Measurements from ENCODE around the gene CTNNA3. TPM values are rescaled to one million over a fixed set of nuclear protein-coding genes. Genes with fewer than 3 reads are reported as not detected.

Gene CTNNA3
- 1 to 10 TPM; 1.4 to 2.4 TPM for total RNA-seq
- polyA plus RNA-seq: 1 to 10 TPM in 1 of 2 donors, under 1 TPM in 1; 0.16 to 1.3 TPM

DNA sequence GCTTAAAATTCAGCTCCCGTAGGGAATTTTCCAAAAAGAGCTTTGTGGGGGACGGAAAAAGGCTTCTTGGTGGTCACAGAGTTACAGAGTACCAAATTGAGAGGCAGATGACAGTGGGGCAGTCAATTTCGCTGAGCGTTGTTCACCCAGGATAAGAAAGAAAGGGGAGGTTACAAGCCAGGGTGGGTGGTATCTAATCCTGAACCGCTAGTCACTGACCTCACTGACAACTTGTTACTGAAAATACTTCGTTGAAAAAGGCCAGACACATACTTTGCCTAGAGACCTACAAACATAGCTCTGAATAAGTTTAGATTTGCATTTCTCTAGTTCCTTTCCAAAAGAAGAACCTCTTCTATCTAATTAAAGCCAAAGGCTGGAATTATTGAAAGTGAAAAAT is at the start of gene CTNNA3:
TSS of gene CTNNA3 (minus strand) at position 167 of the 400 bp plus-strand sequence.
- TF ChIP-seq ATF3 (IDR thresholded peaks at IDR 0.05) (no peak), NR2F2 (IDR thresholded peaks at IDR 0.05) (no peak), FOXA1 (IDR thresholded peaks at IDR 0.05) (no peak), CTCF (IDR thresholded peaks at IDR 0.05; ENCODE audit: low read depth, low read length, missing input control) (no peak), MAX (IDR thresholded peaks at IDR 0.05) (no peak), HNF4G (IDR thresholded peaks at IDR 0.05) (no peak), RXRA (IDR thresholded peaks at IDR 0.05) (no peak), JUND (IDR thresholded peaks at IDR 0.05) (no peak), GABPA (IDR thresholded peaks at IDR 0.05 in 1 of 2, conservative IDR thresholded peaks at IDR 0.05 in 1 of 2) (no peak)
- TF ChIP-seq, protein P1, sequence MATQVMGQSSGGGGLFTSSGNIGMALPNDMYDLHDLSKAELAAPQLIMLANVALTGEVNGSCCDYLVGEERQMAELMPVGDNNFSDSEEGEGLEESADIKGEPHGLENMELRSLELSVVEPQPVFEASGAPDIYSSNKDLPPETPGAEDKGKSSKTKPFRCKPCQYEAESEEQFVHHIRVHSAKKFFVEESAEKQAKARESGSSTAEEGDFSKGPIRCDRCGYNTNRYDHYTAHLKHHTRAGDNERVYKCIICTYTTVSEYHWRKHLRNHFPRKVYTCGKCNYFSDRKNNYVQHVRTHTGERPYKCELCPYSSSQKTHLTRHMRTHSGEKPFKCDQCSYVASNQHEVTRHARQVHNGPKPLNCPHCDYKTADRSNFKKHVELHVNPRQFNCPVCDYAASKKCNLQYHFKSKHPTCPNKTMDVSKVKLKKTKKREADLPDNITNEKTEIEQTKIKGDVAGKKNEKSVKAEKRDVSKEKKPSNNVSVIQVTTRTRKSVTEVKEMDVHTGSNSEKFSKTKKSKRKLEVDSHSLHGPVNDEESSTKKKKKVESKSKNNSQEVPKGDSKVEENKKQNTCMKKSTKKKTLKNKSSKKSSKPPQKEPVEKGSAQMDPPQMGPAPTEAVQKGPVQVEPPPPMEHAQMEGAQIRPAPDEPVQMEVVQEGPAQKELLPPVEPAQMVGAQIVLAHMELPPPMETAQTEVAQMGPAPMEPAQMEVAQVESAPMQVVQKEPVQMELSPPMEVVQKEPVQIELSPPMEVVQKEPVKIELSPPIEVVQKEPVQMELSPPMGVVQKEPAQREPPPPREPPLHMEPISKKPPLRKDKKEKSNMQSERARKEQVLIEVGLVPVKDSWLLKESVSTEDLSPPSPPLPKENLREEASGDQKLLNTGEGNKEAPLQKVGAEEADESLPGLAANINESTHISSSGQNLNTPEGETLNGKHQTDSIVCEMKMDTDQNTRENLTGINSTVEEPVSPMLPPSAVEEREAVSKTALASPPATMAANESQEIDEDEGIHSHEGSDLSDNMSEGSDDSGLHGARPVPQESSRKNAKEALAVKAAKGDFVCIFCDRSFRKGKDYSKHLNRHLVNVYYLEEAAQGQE (IDR thresholded peaks at IDR 0.05): no peak
- TF ChIP-seq, protein P2, sequence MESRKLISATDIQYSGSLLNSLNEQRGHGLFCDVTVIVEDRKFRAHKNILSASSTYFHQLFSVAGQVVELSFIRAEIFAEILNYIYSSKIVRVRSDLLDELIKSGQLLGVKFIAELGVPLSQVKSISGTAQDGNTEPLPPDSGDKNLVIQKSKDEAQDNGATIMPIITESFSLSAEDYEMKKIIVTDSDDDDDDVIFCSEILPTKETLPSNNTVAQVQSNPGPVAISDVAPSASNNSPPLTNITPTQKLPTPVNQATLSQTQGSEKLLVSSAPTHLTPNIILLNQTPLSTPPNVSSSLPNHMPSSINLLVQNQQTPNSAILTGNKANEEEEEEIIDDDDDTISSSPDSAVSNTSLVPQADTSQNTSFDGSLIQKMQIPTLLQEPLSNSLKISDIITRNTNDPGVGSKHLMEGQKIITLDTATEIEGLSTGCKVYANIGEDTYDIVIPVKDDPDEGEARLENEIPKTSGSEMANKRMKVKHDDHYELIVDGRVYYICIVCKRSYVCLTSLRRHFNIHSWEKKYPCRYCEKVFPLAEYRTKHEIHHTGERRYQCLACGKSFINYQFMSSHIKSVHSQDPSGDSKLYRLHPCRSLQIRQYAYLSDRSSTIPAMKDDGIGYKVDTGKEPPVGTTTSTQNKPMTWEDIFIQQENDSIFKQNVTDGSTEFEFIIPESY (IDR thresholded peaks at IDR 0.05): no peak
- H3K4me3 ChIP-seq (ENCODE audit: low read depth in 1 of 3, low read length in 3 of 3): peak within 1 kb of the TSS in 1 of 3 donors; percentile 14
- no peak within 1 kb of the TSS for H3K27ac ChIP-seq (ENCODE audit: low read depth in 1 of 2, low read length in 2 of 2)
- DNase-seq (ENCODE audit: low spot score): no peak
- peaks cover 0 to 6% (median 0%) of the 10 kb centered on the region in 4 donors for H3K27me3 ChIP-seq (ENCODE audit: control insufficient read depth in 4 of 4, insufficient read depth in 4 of 4, low read length in 3 of 4)
- H3K36me3 ChIP-seq (ENCODE audit: control insufficient read depth in 4 of 4, insufficient read depth in 3 of 4, low read depth in 1 of 4, low read length in 3 of 4): no peaks in the 10 kb centered on the region
- no peak within 1 kb of the TSS for H3K9ac ChIP-seq (ENCODE audit: low read depth in 1 of 2, low read length in 2 of 2)
- no peaks in the 10 kb centered on the region for H3K9me3 ChIP-seq (ENCODE audit: control insufficient read depth in 4 of 4, low read length in 3 of 4)
- WGBS: 45% methylated on average over 6 of the region's 6 CpGs
- no peaks in the 10 kb centered on the region for H3K4me1 ChIP-seq (ENCODE audit: control insufficient read depth in 4 of 4, insufficient read depth in 4 of 4, low read length in 3 of 4)

- H3K36me3 ChIP-seq (ENCODE audit: control insufficient read depth in 4 of 4, insufficient read depth in 3 of 4, low read depth in 1 of 4, low read length in 3 of 4): no peaks in the 10 kb centered on the region
- H3K9me3 ChIP-seq (ENCODE audit: control insufficient read depth in 4 of 4, low read length in 3 of 4): no peaks in the 10 kb centered on the region
- DNase-seq (ENCODE audit: low spot score): no peak
- peaks cover 0 to 3% (median 0%) of the 10 kb centered on the region in 4 donors for H3K27me3 ChIP-seq (ENCODE audit: control insufficient read depth in 4 of 4, insufficient read depth in 4 of 4, low read length in 3 of 4)
- H3K9ac ChIP-seq (ENCODE audit: low read depth in 1 of 2, low read length in 2 of 2): no peak overlapping the region
- no peak overlapping the region for H3K4me3 ChIP-seq (ENCODE audit: low read depth in 1 of 3, low read length in 3 of 3)
- no peaks in the 10 kb centered on the region for H3K4me1 ChIP-seq (ENCODE audit: control insufficient read depth in 4 of 4, insufficient read depth in 4 of 4, low read length in 3 of 4)
- H3K27ac ChIP-seq (ENCODE audit: low read depth in 1 of 2, low read length in 2 of 2): no peak overlapping the region
- WGBS: 80% methylated on average over 4 of the region's 4 CpGs
- TF ChIP-seq SP1 (IDR thresholded peaks at IDR 0.05) (no peak), HNF4A (conservative IDR thresholded peaks at IDR 0.05) (no peak), EGR1 (IDR thresholded peaks at IDR 0.05; ENCODE audit: low read depth in 2 of 2) (no peak), MAX (IDR thresholded peaks at IDR 0.05) (no peak), CTCF (IDR thresholded peaks at IDR 0.05; ENCODE audit: low read depth, low read length, missing input control) (no peak), HNF4G (IDR thresholded peaks at IDR 0.05) (no peak)
- TF ChIP-seq, protein P2 (IDR thresholded peaks at IDR 0.05): no peak
- TF ChIP-seq, protein P1 (IDR thresholded peaks at IDR 0.05): no peak
Observed at GRCh38 chr10:67735430-67735829, 39.4 kb upstream of the CTNNA3 start.
